ENCODE data around the gene MSMP.
A peak's percentile ranks its signal among the peaks of the same experiment; 100 is the strongest.

Gene MSMP

DNA sequence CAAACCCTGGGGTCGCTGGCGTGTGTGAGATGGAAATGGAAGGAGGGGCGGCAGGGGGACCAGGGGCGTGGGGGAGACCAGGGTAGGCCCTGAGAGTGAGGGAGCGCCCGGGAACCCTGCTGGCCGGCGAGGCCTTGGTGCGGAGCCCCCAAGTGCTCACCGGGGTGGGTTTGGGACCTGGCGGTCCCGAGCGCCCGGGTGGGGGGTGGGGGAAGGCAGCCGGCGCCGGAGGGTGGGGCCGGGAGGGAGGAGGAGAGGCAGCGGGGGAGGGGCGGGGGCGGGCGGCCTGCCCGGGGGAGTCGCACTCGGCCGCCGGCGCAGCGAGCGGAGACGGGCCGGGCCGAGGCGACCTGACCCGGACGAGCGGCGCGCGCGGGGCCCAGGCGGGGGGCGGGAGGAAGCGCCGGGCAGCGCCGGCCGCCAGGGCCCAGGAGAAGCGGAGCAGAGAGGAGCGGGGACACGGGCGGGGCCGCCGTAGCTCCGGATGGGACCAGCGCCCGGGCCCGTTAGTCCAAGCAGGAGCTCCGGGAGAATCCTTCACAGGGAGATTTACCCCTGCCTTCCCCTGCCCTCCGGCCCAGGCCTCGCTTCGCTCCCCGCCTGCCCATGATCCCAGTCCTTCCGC is 37.3 kb upstream of the MSMP start, which contains the start of gene NPR2:
Gene NPR2, plus strand, starts transcription at position 295 of the 625 bp plus-strand sequence. CDS start 818 bp downstream, outside the sequence.
- Histone ChIP-seq H3K9me3 (ENCODE audit: control insufficient read depth in 2 of 2, low read length in 2 of 2) (no peaks in the 10 kb centered on the region), H3K36me3 (ENCODE audit: control insufficient read depth in 2 of 2, insufficient read depth in 2 of 2, low read length in 2 of 2) (peaks cover 3 to 4% of the 10 kb centered on the region in 2 donors), H3K4me1 (ENCODE audit: control insufficient read depth in 2 of 2, insufficient read depth in 2 of 2, low read length in 2 of 2) (peaks cover 6 to 10% of the 10 kb centered on the region in 2 donors), H3K9ac (ENCODE audit: low read depth in 1 of 2, low read length in 2 of 2) (peak within 1 kb of the TSS in 1 of 2 donors; percentile 12), H3K27ac (ENCODE audit: low read depth in 2 of 2, low read length in 2 of 2) (peak within 1 kb of the TSS in 1 of 2 donors; percentile 33), H3K27me3 (ENCODE audit: control insufficient read depth in 2 of 2, insufficient read depth in 2 of 2, low read length in 2 of 2) (no peaks in the 10 kb centered on the region), H3K4me3 (ENCODE audit: low read length in 2 of 2) (peak within 1 kb of the TSS in 1 of 2 donors; percentile 22)

DNA sequence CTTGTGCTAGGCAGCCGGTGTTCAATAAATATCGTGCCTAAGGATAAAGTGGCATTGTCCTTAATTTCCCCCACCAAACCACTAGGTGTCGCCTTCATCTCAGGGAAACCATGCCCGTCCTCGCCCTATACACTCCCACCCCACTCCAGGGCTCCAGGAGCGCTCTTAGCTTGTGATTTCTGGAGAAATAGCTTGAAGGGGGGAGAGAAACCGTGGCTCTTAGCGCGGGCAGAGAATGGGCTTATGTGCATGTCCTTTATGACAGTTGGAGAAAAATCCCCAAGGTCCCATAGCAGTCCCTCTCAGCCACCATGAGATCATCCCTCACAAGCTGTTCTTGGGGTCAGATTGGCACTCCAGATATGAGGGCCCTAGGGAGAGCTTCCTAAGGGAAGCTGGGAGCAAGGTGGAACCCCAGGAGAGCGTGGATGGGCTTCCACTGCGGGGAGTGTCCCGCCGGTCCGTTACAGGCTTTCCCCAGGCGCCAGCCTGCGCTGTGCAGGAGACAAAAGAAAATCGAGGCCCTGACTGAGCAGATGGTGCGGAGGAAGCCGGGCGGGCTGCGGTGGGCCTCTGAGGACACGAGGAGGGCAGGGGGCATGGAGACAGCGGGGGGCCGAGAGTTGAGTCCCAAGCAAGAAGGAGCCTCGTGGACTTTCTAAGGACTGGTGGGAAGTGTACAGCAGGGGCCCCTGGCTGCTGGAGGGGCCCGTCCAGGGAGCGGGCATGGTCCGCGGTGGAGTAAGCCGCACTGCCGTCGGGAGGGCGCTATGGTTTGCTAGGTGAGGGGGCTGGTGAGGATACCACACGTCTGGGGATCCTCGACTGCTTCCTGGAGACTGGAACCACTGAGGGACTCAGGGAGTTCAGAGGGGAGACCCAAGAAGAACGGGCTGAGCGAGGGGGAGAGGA is 36.6 kb upstream of the MSMP start:
- H3K27ac ChIP-seq (ENCODE audit: low read depth in 2 of 2, low read length in 2 of 2), result peak overlapping the region in 1 of 2 donors; percentile 33
- no peak overlapping the region for H3K4me3 ChIP-seq (ENCODE audit: low read length in 2 of 2)
- no peaks in the 10 kb centered on the region for H3K9me3 ChIP-seq (ENCODE audit: control insufficient read depth in 2 of 2, low read length in 2 of 2)
- no peak overlapping the region for H3K9ac ChIP-seq (ENCODE audit: low read depth in 1 of 2, low read length in 2 of 2)
- peaks cover 3 to 4% of the 10 kb centered on the region in 2 donors for H3K36me3 ChIP-seq (ENCODE audit: control insufficient read depth in 2 of 2, insufficient read depth in 2 of 2, low read length in 2 of 2)
- H3K27me3 ChIP-seq (ENCODE audit: control insufficient read depth in 2 of 2, insufficient read depth in 2 of 2, low read length in 2 of 2), result no peaks in the 10 kb centered on the region
- peaks cover 6 to 10% of the 10 kb centered on the region in 2 donors for H3K4me1 ChIP-seq (ENCODE audit: control insufficient read depth in 2 of 2, insufficient read depth in 2 of 2, low read length in 2 of 2)

DNA sequence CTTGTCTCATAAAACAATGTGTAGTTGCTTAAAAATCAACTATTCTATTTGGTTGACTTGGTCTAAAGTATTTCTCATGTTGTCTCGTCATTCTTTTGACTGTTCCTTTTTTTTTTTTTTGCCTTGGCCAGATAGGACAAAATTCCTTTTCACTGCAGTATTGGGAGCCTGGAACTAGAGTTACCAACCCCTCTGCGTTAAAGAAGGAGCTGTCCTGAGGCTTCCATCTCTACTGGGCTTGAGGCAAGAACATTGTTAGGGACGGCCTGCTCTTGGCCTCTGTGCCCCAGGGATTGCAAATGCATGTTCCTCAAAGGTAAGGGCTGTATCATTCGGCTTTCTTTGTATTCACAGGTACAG is 35.9 kb upstream of the MSMP start:
- Histone ChIP-seq H3K27ac (ENCODE audit: low read depth in 2 of 2, low read length in 2 of 2) (no peak overlapping the region), H3K9ac (ENCODE audit: low read depth in 1 of 2, low read length in 2 of 2) (no peak overlapping the region), H3K27me3 (ENCODE audit: control insufficient read depth in 2 of 2, insufficient read depth in 2 of 2, low read length in 2 of 2) (no peaks in the 10 kb centered on the region), H3K36me3 (ENCODE audit: control insufficient read depth in 2 of 2, insufficient read depth in 2 of 2, low read length in 2 of 2) (peaks cover 3 to 7% of the 10 kb centered on the region in 2 donors), H3K4me1 (ENCODE audit: control insufficient read depth in 2 of 2, insufficient read depth in 2 of 2, low read length in 2 of 2) (peaks cover 6 to 10% of the 10 kb centered on the region in 2 donors), H3K9me3 (ENCODE audit: control insufficient read depth in 2 of 2, low read length in 2 of 2) (no peaks in the 10 kb centered on the region), H3K4me3 (ENCODE audit: low read length in 2 of 2) (no peak overlapping the region)

DNA sequence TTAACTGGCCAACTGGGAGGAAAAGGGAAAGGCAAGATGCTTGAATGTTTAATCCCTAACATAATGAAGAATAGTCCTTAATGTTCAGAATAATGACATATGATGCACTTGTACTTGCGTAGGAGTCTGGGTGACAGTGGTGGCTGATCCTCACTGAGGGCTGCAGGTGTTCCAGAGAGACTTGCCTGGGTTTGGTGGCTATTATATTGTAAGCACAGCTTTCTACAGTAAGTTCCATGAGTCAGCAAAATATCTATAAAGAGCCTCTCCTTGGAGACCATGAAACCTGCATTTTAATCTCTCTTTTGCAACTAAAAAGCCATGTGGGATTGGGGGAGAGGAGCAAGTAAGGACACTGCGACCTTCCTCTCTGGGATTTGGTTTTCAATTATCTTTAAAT is 35.5 kb upstream of the MSMP start:
- H3K27ac ChIP-seq (ENCODE audit: low read depth in 2 of 2, low read length in 2 of 2), result no peak overlapping the region

DNA sequence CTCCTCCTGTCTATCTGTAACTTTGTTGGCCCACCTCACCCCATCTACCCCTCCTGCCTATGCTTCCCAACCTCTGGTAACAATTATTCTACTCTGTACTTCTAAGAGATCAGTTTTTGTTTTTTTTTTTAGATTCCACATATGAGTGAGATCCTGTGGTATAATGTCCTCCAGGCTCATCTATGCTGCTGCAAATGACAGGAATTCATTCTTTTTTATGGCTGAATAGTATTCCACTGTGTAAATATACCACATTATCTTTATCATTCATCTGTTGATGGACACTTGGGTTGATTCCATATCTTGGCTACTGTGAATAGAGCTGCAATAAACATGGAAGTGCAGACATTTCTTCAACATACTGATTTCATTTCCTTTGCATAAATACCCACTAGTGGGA is 29.3 kb upstream of the MSMP start:
- Histone ChIP-seq H3K4me1 (ENCODE audit: control insufficient read depth in 2 of 2, insufficient read depth in 2 of 2, low read length in 2 of 2) (no peaks in the 10 kb centered on the region), H3K9ac (ENCODE audit: low read depth in 1 of 2, low read length in 2 of 2) (no peak overlapping the region), H3K36me3 (ENCODE audit: control insufficient read depth in 2 of 2, insufficient read depth in 2 of 2, low read length in 2 of 2) (peaks cover 0 to 6% of the 10 kb centered on the region in 2 donors), H3K9me3 (ENCODE audit: control insufficient read depth in 2 of 2, low read length in 2 of 2) (no peaks in the 10 kb centered on the region), H3K4me3 (ENCODE audit: low read length in 2 of 2) (no peak overlapping the region), H3K27me3 (ENCODE audit: control insufficient read depth in 2 of 2, insufficient read depth in 2 of 2, low read length in 2 of 2) (no peaks in the 10 kb centered on the region), H3K27ac (ENCODE audit: low read depth in 2 of 2, low read length in 2 of 2) (no peak overlapping the region)

More for the DNA sequence above, 35.5 kb upstream of the MSMP start:
- Histone ChIP-seq H3K9ac (ENCODE audit: low read depth in 1 of 2, low read length in 2 of 2) (no peak overlapping the region), H3K9me3 (ENCODE audit: control insufficient read depth in 2 of 2, low read length in 2 of 2) (no peaks in the 10 kb centered on the region), H3K27me3 (ENCODE audit: control insufficient read depth in 2 of 2, insufficient read depth in 2 of 2, low read length in 2 of 2) (no peaks in the 10 kb centered on the region), H3K4me1 (ENCODE audit: control insufficient read depth in 2 of 2, insufficient read depth in 2 of 2, low read length in 2 of 2) (peaks cover 6 to 10% of the 10 kb centered on the region in 2 donors), H3K36me3 (ENCODE audit: control insufficient read depth in 2 of 2, insufficient read depth in 2 of 2, low read length in 2 of 2) (peaks cover 3 to 7% of the 10 kb centered on the region in 2 donors), H3K4me3 (ENCODE audit: low read length in 2 of 2) (no peak overlapping the region)

DNA sequence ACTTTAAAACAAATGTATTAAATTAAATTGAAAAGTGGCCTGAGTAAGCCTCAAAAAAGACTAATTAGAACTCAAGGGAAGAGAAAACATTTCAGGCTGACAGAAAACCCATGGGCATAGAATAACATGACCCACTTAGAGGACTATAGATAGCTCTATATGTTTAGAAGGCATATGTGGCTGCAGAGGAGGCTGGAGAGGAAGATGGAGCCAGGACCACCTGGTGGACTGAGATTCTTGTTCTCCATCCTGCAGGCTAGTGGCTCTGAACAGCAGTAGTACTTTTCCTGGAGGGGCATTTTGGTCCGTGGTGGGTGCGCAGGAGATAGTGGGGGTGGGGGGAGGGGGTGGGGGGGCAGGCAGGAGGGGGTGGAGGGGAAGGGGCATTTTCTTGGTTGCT is 27.0 kb upstream of the MSMP start:
- Histone ChIP-seq H3K9me3 (ENCODE audit: control insufficient read depth in 2 of 2, low read length in 2 of 2) (no peaks in the 10 kb centered on the region), H3K4me3 (ENCODE audit: low read length in 2 of 2) (no peak overlapping the region), H3K27ac (ENCODE audit: low read depth in 2 of 2, low read length in 2 of 2) (no peak overlapping the region), H3K27me3 (ENCODE audit: control insufficient read depth in 2 of 2, insufficient read depth in 2 of 2, low read length in 2 of 2) (no peaks in the 10 kb centered on the region), H3K36me3 (ENCODE audit: control insufficient read depth in 2 of 2, insufficient read depth in 2 of 2, low read length in 2 of 2) (peaks cover 0 to 6% of the 10 kb centered on the region in 2 donors), H3K4me1 (ENCODE audit: control insufficient read depth in 2 of 2, insufficient read depth in 2 of 2, low read length in 2 of 2) (no peaks in the 10 kb centered on the region), H3K9ac (ENCODE audit: low read depth in 1 of 2, low read length in 2 of 2) (no peak overlapping the region)

DNA sequence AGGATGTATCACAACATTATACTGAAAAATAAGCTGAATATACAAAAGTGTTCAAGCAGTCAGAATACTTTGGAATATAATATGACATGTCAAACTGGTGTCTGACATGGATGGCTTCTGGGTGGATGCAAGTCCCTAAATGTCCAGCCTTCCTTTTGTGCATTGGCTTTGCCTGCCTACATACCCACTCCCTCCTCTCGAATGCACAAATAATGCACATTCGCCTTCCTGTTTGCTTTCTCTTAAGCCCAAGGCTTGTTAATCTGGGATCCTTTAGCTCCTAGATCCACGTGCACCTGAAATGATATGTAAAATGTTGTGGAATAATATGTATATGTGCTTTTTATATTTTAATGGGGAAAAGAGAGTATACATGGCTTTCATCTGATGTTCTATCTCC is 24.4 kb upstream of the MSMP start:
- Histone ChIP-seq H3K27me3 (ENCODE audit: control insufficient read depth in 2 of 2, insufficient read depth in 2 of 2, low read length in 2 of 2) (no peaks in the 10 kb centered on the region), H3K27ac (ENCODE audit: low read depth in 2 of 2, low read length in 2 of 2) (no peak overlapping the region), H3K4me1 (ENCODE audit: control insufficient read depth in 2 of 2, insufficient read depth in 2 of 2, low read length in 2 of 2) (no peaks in the 10 kb centered on the region), H3K9me3 (ENCODE audit: control insufficient read depth in 2 of 2, low read length in 2 of 2) (no peaks in the 10 kb centered on the region), H3K4me3 (ENCODE audit: low read length in 2 of 2) (no peak overlapping the region), H3K9ac (ENCODE audit: low read depth in 1 of 2, low read length in 2 of 2) (no peak overlapping the region), H3K36me3 (ENCODE audit: control insufficient read depth in 2 of 2, insufficient read depth in 2 of 2, low read length in 2 of 2) (peaks cover 0 to 3% of the 10 kb centered on the region in 2 donors)

DNA sequence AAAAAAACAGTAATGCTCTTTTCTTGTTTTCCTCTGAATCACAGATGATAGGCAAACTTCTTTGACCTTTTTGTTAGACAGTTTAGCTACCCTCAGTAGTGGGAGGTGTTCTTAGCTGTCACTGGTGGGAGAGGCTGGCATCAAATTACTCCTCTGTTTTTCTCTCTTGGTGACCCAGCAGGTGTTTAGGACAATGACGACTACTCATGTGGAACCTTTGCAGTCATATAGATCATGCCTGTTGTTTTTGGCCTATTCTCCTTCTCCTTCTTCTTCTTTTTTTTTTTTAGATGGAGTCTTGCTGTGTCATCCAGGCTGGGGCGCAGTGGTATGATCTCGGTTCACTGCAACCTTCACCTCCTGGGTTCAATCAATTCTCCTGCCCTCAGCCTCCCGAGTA is 21.9 kb upstream of the MSMP start:
- no peaks in the 10 kb centered on the region for H3K9me3 ChIP-seq (ENCODE audit: control insufficient read depth in 2 of 2, low read length in 2 of 2)
- H3K4me1 ChIP-seq (ENCODE audit: control insufficient read depth in 2 of 2, insufficient read depth in 2 of 2, low read length in 2 of 2), result peaks cover 12 to 13% of the 10 kb centered on the region in 2 donors
- H3K36me3 ChIP-seq (ENCODE audit: control insufficient read depth in 2 of 2, insufficient read depth in 2 of 2, low read length in 2 of 2), result no peaks in the 10 kb centered on the region
- H3K27ac ChIP-seq (ENCODE audit: low read depth in 2 of 2, low read length in 2 of 2), result no peak overlapping the region
- H3K9ac ChIP-seq (ENCODE audit: low read depth in 1 of 2, low read length in 2 of 2), result no peak overlapping the region
- H3K4me3 ChIP-seq (ENCODE audit: low read length in 2 of 2), result no peak overlapping the region
- no peaks in the 10 kb centered on the region for H3K27me3 ChIP-seq (ENCODE audit: control insufficient read depth in 2 of 2, insufficient read depth in 2 of 2, low read length in 2 of 2)

DNA sequence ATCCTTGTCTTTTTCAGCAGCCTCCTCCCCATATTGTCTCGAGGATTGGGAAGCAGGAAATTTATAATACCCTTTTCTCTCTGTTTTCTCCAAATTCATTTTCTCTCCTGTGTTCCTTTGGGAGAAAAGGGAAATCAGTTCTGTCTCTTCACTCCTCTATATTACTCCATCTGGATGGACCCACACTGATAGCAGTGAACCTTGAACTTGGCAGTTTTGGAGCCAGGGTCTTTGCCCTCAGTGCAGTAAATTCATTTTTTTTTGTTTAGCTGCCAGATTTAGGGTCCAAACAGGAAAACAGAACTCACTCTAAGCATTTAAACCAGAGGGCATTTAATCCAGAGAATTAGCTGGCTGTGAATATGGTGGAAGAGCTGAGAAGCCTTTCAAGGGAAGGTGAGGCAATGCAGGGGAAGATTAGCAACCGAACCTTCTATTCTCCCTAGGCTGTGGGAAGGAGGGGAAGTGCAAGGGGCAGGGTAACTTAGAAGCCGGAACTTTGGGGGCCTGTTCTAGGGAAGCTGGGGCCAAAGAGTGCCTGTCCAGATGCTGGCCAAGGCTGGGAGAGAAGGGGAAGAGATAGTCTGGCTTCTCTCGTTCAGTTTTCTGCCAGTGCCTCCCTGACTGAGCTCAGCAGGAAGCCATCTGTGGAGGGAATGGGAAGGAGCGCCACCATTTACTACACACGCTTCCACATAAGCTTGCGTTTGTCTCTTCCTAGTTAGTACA is 21.0 kb upstream of the MSMP start:
- H3K27ac ChIP-seq (ENCODE audit: low read depth in 2 of 2, low read length in 2 of 2), result no peak overlapping the region
- no peak overlapping the region for H3K4me3 ChIP-seq (ENCODE audit: low read length in 2 of 2)
- H3K4me1 ChIP-seq (ENCODE audit: control insufficient read depth in 2 of 2, insufficient read depth in 2 of 2, low read length in 2 of 2), result peaks cover 19 to 20% of the 10 kb centered on the region in 2 donors
- H3K36me3 ChIP-seq (ENCODE audit: control insufficient read depth in 2 of 2, insufficient read depth in 2 of 2, low read length in 2 of 2), result no peaks in the 10 kb centered on the region
- no peak overlapping the region for H3K9ac ChIP-seq (ENCODE audit: low read depth in 1 of 2, low read length in 2 of 2)
- no peaks in the 10 kb centered on the region for H3K9me3 ChIP-seq (ENCODE audit: control insufficient read depth in 2 of 2, low read length in 2 of 2)
- H3K27me3 ChIP-seq (ENCODE audit: control insufficient read depth in 2 of 2, insufficient read depth in 2 of 2, low read length in 2 of 2), result no peaks in the 10 kb centered on the region
